Caco-2 (cell line): ENCODE results near the gene NOTO. TPM values are rescaled to one million over a fixed set of nuclear protein-coding genes. Genes with fewer than 3 reads are reported as not detected.

Experiments used
- BruUV-seq: library from RNA; stranded (reverse); fragments of 400-500 nt; replicated peaks from 2 replicates; lab custom pipeline; 2021; lab: Mats Ljungman, UMichigan
- CTCF ChIA-PET: fragments of 300-600 bp; sonication (Branson Sonifier 250); formaldehyde crosslinking; loops from one replicate; lab custom pipeline; 2022; ENCODE audit warnings: antibody characterized with exemption; lab: Charles Lee
- POLR2A ChIA-PET: fragments of 300-600 bp; sonication (Branson Sonifier 250); formaldehyde crosslinking; loops from one replicate; lab custom pipeline; 2022; ENCODE audit warnings: antibody characterized with exemption; lab: Charles Lee
- DNase-seq, 2 experiments: peaks; one replicate each; pipeline versions ENCODE4 v3.0.0 to v3.0.0-alpha.2; 2020 to 2022
- H3K27me3 ChIP-seq: replicated peaks from 2 replicates; pipeline ENCODE4 v1.6.0; 2011; ENCODE audit warnings: low read length; ENCODE audit not compliant: control insufficient read depth, insufficient read depth
- H3K36me3 ChIP-seq: 2 replicates; pipeline ENCODE4 v1.5.1; 2011; ENCODE audit warnings: low read length; ENCODE audit not compliant: control insufficient read depth, insufficient read depth
- H3K4me1 ChIP-seq: fragments of 250-450 bp; sonication (Bioruptor Pico); 2 replicates; pipeline ENCODE4 v1.5.1; 2020; ENCODE audit warnings: mild to moderate bottlenecking
- H3K4me3 ChIP-seq: 2 replicates; pipeline ENCODE4 v1.5.1; 2011; ENCODE audit warnings: low read depth, mild to moderate bottlenecking, control low read depth, low read length
- H3K9me3 ChIP-seq: fragments of 250-450 bp; sonication (Bioruptor Pico); 2 replicates; pipeline ENCODE4 v1.5.1; 2020; ENCODE audit warnings: mild to moderate bottlenecking, moderate library complexity
- H3K27ac Mint-ChIP-seq: one replicate; pipeline ENCODE4 v1.8.0; 2022; ENCODE audit warnings: mixed read lengths; ENCODE audit not compliant: unreplicated experiment
- H3K27me3 Mint-ChIP-seq: one replicate; pipeline ENCODE4 v1.8.0; 2022; ENCODE audit warnings: mixed read lengths; ENCODE audit not compliant: insufficient read depth, unreplicated experiment
- H3K36me3 Mint-ChIP-seq: one replicate; pipeline ENCODE4 v1.8.0; 2022; ENCODE audit warnings: mild to moderate bottlenecking, mixed read lengths; ENCODE audit not compliant: insufficient read depth, unreplicated experiment
- H3K4me1 Mint-ChIP-seq: one replicate; pipeline ENCODE4 v1.8.0; 2022; ENCODE audit warnings: low read depth, mixed read lengths; ENCODE audit not compliant: unreplicated experiment
- H3K4me3 Mint-ChIP-seq: one replicate; pipeline ENCODE4 v1.8.0; 2022; ENCODE audit warnings: mild to moderate bottlenecking, moderate library complexity, mixed read lengths; ENCODE audit not compliant: unreplicated experiment
- H3K9me3 Mint-ChIP-seq: one replicate; pipeline ENCODE4 v1.8.0; 2022; ENCODE audit warnings: mixed read lengths; ENCODE audit not compliant: unreplicated experiment
- intact Hi-C: fragments of 100-400 bp; cut with micrococcal nuclease; formaldehyde crosslinking; loops from one replicate; pipeline ENCODE4 v1.10.0; 2022; ENCODE audit not compliant: unreplicated experiment
- total RNA-seq: library from RNA; stranded (reverse); gene quantifications from 2 replicates; pipeline ENCODE4 v1.2.3, GENCODE V29; 2022
- TF ChIP-seq, protein P1 (sequence below), 2 experiments: fragments of 200-600 bp in 1 of 2; IDR thresholded peaks; 1 replicate in 1 of 2; 2 replicates in 1 of 2; pipeline versions ENCODE4 v1.5.1 to v1.8.0; 2011 to 2022; ENCODE audit warnings: antibody characterized with exemption in 1 of 2, control low read depth in 1 of 2, inconsistent platforms in 1 of 2, low read depth in 1 of 2, low read length in 1 of 2, mild to moderate bottlenecking in 1 of 2, moderate library complexity in 1 of 2; ENCODE audit not compliant: insufficient read depth in 1 of 2, severe bottlenecking in 1 of 2, unreplicated experiment in 1 of 2

Gene NOTO
- total RNA-seq, 1 experiment from 2014 or later = not detected

DNA sequence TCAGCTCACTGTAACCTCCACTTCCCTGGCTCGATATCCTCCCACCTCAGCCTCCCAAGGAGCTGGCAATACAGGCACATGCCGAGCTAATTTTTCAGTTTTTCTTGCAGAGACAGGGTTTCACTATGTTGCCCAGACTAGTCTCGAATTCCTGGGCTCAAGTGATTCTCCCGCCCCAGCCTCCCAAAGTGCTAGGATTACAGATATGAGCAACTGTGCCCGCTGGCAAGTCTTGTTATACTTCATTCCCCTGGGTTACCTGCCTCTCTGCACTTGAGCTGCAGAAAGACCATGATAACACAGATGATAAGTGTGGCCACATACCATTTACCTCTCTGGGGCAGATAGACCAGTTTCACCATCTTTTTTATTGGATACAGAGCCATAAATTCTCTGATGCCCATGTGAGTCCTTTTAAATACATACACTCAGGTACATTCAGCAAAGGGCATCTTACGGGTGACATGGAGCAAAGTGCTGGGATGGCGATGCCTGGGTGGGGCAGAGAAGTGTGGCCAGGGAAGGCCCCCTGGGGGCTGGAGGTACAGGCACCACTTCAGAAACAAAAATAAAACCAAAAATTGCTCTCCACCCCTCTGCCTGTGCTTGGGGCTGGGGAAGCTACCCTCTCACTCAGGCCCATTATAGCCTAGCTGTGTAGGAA, 52.1 kb downstream of the NOTO start:
- no peaks in the 10 kb centered on the region for H3K4me1 ChIP-seq
- BruUV-seq = no TSS peak
- H3K4me3 Mint-ChIP-seq = no peak overlapping the region
- H3K4me1 Mint-ChIP-seq = no peaks in the 10 kb centered on the region
- DNase-seq = no peak
- CTCF ChIA-PET = no interaction called here
- H3K27me3 Mint-ChIP-seq = no peaks in the 10 kb centered on the region
- TF ChIP-seq, protein P1, sequence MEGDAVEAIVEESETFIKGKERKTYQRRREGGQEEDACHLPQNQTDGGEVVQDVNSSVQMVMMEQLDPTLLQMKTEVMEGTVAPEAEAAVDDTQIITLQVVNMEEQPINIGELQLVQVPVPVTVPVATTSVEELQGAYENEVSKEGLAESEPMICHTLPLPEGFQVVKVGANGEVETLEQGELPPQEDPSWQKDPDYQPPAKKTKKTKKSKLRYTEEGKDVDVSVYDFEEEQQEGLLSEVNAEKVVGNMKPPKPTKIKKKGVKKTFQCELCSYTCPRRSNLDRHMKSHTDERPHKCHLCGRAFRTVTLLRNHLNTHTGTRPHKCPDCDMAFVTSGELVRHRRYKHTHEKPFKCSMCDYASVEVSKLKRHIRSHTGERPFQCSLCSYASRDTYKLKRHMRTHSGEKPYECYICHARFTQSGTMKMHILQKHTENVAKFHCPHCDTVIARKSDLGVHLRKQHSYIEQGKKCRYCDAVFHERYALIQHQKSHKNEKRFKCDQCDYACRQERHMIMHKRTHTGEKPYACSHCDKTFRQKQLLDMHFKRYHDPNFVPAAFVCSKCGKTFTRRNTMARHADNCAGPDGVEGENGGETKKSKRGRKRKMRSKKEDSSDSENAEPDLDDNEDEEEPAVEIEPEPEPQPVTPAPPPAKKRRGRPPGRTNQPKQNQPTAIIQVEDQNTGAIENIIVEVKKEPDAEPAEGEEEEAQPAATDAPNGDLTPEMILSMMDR (IDR thresholded peaks at IDR 0.05; ENCODE audit: insufficient read depth in 1 of 2, low read depth in 1 of 2, low read length in 1 of 2, severe bottlenecking in 1 of 2, unreplicated experiment in 1 of 2) = no peak
- POLR2A ChIA-PET = interaction anchor here (0.7 kb wide), 1 partner anchor 1206 kb away, joined by 4 read pairs; no protein-coding TSS in a partner anchor
- no peak overlapping the region for H3K27ac Mint-ChIP-seq
- peaks cover 8% of the 10 kb centered on the region for H3K36me3 ChIP-seq
- no peaks in the 10 kb centered on the region for H3K27me3 ChIP-seq
- H3K9me3 Mint-ChIP-seq = no peaks in the 10 kb centered on the region
- no peak overlapping the region for H3K4me3 ChIP-seq
- H3K36me3 Mint-ChIP-seq = peaks cover 78% of the 10 kb centered on the region
- H3K9me3 ChIP-seq = no peaks in the 10 kb centered on the region
- intact Hi-C loops = no loop called here

DNA sequence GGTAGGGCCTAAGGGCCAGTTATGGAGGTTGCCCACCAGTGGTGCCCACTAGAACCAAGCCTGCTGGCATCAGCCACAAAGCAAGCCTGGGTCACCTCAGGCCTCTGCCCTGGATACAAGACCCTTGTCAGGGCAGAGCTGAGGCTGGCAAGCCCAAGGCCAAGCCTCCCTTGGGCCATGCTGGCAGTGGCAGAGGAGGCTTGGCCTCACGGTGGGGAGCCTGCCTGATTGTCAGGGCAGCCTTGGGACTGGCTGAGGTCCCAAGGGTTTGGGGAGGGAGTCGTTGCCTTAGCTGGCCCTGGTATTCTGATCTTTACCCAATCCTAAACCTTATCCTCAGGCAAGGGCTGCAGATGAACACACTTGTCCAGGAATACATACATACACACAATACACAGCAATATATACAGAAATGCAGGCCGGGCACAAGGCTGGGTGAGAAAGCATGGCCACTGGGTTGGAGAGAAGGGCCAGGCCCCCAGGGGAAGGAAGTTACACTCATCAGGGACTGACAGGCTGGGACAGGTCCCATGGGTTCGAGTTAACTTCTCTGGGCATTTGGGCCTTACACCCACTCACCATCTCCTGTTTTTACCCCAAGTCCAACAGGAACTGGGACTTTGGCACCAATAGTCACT, 52.8 kb downstream of the NOTO start:
- TF ChIP-seq, protein P1 (IDR thresholded peaks at IDR 0.05; ENCODE audit: insufficient read depth in 1 of 2, low read depth in 1 of 2, low read length in 1 of 2, severe bottlenecking in 1 of 2, unreplicated experiment in 1 of 2) = no peak
- BruUV-seq = no TSS peak
- Mint-ChIP-seq H3K36me3 (peaks cover 72% of the 10 kb centered on the region), H3K27me3 (no peaks in the 10 kb centered on the region), H3K4me3 (no peak overlapping the region), H3K27ac (no peak overlapping the region), H3K4me1 (no peaks in the 10 kb centered on the region), H3K9me3 (no peaks in the 10 kb centered on the region)
- ChIA-PET CTCF (no interaction called here), POLR2A (no interaction called here)
- no peaks in the 10 kb centered on the region for H3K4me1 ChIP-seq
- no peaks in the 10 kb centered on the region for H3K9me3 ChIP-seq
- no peak for DNase-seq
- H3K27me3 ChIP-seq = no peaks in the 10 kb centered on the region
- H3K4me3 ChIP-seq = no peak overlapping the region
- H3K36me3 ChIP-seq = peaks cover 5% of the 10 kb centered on the region
- intact Hi-C loops = no loop called here

DNA sequence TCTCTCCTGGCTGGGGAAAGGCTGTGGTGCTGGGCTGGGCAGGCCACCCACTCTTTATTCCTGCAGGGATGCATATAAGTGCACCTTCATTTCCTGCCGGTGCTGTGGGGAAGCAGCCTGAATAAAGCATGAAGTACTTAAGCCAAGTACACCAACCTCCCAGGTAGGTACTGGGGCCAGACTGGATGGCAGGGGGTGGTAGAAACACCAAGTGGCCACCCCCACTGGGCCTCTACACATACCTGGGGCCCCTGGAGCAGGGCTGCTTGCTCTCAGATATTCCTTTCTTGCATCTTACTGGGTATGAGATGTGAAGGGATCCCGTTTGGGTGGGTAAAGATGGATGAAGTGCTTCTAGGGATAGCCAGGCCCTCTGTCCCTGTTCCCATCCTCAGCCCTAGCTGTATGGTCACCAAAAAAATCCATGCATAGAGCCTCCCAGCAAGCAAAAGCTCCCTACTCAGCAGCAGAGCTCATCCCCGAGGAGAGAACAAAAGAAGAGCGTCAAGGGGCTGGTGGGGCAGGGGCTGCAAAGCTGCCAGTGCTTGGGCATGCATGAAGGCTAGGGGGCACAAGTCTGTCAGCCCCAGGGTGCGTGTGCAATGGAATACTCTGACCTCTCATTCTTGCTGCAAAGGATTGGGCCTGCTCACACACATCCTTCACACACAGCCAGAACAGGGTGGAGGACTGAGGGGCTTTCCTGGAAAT, 53.7 kb downstream of the NOTO start:
- H3K4me3 Mint-ChIP-seq = no peak overlapping the region
- H3K36me3 Mint-ChIP-seq = peaks cover 71% of the 10 kb centered on the region
- H3K27me3 Mint-ChIP-seq = no peaks in the 10 kb centered on the region
- H3K27me3 ChIP-seq = no peaks in the 10 kb centered on the region
- no peaks in the 10 kb centered on the region for H3K9me3 Mint-ChIP-seq
- ChIA-PET CTCF (interaction anchor here (1.0 kb wide), 1 partner anchor 12 kb away, joined by 3 read pairs; no protein-coding TSS in a partner anchor), POLR2A (interaction anchor here (0.6 kb wide), 1 partner anchor 23 kb away, joined by 4 read pairs; the partner anchor contains the start of gene PRADC1)
- H3K27ac Mint-ChIP-seq = no peak overlapping the region
- BruUV-seq = no TSS peak
- H3K9me3 ChIP-seq = no peaks in the 10 kb centered on the region
- TF ChIP-seq, protein P1 (IDR thresholded peaks at IDR 0.05; ENCODE audit: insufficient read depth in 1 of 2, low read depth in 1 of 2, low read length in 1 of 2, severe bottlenecking in 1 of 2, unreplicated experiment in 1 of 2) = no peak
- no peak for DNase-seq
- intact Hi-C loops = no loop called here
- H3K4me1 ChIP-seq = no peaks in the 10 kb centered on the region
- H3K36me3 ChIP-seq = peaks cover 3% of the 10 kb centered on the region
- H3K4me1 Mint-ChIP-seq = no peaks in the 10 kb centered on the region
- no peak overlapping the region for H3K4me3 ChIP-seq
